Suprapubic skin (tissue), 4 donors: ENCODE results near the gene SLC34A1.

Source experiments
- EP300 ChIP-seq: sonication (generic); formaldehyde crosslinking; IDR thresholded peaks from one replicate; pipeline ENCODE4 v1.6.1; 2017; ENCODE audit warnings: antibody characterized with exemption
- POLR2A ChIP-seq, 2 donors: fragments of 450-650 bp; IDR thresholded peaks; one replicate each; pipeline ENCODE4 v1.6.1; 2017; ENCODE audit warnings: antibody characterized with exemption in 2 of 2, mild to moderate bottlenecking in 2 of 2, moderate library complexity in 2 of 2
- POLR2AphosphoS5 ChIP-seq, 3 donors: sonication (generic); formaldehyde crosslinking; IDR thresholded peaks; one replicate each; pipeline ENCODE4 v1.6.1; 2017; ENCODE audit warnings: antibody characterized with exemption in 3 of 3
- TF ChIP-seq, protein P1 (sequence below), 2 donors: fragments of 200-600 bp in 1 of 2; fragments of 450-650 bp in 1 of 2; sonication (generic) in 1 of 2; IDR thresholded peaks; one replicate each; pipeline ENCODE4 v1.5.1; 2016 to 2019; ENCODE audit warnings: antibody characterized with exemption in 2 of 2, mild to moderate bottlenecking in 1 of 2, moderate library complexity in 1 of 2

- TF ChIP-seq, protein P1, sequence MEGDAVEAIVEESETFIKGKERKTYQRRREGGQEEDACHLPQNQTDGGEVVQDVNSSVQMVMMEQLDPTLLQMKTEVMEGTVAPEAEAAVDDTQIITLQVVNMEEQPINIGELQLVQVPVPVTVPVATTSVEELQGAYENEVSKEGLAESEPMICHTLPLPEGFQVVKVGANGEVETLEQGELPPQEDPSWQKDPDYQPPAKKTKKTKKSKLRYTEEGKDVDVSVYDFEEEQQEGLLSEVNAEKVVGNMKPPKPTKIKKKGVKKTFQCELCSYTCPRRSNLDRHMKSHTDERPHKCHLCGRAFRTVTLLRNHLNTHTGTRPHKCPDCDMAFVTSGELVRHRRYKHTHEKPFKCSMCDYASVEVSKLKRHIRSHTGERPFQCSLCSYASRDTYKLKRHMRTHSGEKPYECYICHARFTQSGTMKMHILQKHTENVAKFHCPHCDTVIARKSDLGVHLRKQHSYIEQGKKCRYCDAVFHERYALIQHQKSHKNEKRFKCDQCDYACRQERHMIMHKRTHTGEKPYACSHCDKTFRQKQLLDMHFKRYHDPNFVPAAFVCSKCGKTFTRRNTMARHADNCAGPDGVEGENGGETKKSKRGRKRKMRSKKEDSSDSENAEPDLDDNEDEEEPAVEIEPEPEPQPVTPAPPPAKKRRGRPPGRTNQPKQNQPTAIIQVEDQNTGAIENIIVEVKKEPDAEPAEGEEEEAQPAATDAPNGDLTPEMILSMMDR (IDR thresholded peaks at IDR 0.05), result no peak
- no peak for TF ChIP-seq POLR2AphosphoS5 (IDR thresholded peaks at IDR 0.05)
- TF ChIP-seq POLR2A (IDR thresholded peaks at IDR 0.05), result no peak
- TF ChIP-seq EP300, result no peak
Measured at GRCh38 chr5:177374211-177374610, 10.0 kb upstream of the SLC34A1 start.
